Stimulated activated CD8-positive, alpha-beta memory T cell treated with anti-CD3 and anti-CD28 coated beads, Interleukin-4, amount 100 ng/mL, for 1 hour (primary cell): ENCODE data around the gene CYP27C1.

Experiments used
- DNase-seq, 2 donors: peaks; one replicate each; pipeline ENCODE4 v3.0.0-alpha.2; 2020; ENCODE audit warnings: low read depth in 2 of 2, low spot score in 1 of 2

CYP27C1 gene

GRCh38 chr2:127157651-127158485 is 62.2 kb downstream of the CYP27C1 start:
- DNase-seq = no peak

DNA sequence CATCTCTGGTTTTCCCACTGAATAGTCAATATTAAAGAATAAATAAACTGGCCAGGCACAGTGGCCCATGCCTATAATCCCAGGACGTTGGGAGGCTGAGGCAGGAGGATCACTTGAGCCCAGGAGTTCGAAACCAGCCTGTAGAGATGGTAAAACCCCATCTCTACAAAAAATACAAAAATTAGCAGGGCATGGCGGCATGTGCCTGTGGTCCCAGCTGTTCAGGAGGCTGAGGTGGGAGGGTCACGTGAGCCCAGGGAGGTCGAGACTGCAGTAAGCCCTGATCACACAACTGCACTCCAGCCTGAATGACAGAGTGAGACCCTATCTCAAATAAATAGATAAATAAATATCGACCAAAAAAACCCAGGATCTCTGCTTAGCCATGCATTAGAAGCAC is 63.0 kb downstream of the CYP27C1 start:
- DNase-seq = no peak

DNA sequence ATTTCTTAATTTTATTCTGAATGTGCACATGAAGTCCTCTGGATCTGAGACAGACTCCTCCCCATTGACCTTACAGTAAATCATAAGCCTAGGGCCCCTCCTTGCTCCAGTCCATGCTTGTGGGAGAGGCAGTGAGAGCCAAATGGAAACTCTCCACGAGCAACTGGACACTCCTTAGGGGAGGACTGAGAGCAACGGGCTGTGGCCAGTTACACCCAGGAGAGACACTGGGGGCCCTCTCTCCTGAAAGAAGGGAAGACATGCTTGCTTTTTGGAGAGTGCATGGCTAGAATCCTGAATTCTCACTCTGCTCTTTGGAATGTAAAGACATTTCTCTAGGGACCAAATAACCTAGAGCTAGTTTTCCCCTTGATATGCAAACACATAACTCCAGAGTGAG is 64.2 kb downstream of the CYP27C1 start:
- no peak for DNase-seq

GRCh38 chr2:127155028-127155581 is 65.0 kb downstream of the CYP27C1 start:
- DNase-seq = no peak

- DNase-seq = no peak
Observed at GRCh38 chr2:127154396-127154795, 65.7 kb downstream of the CYP27C1 start.

- no peak for DNase-seq
Observed at GRCh38 chr2:127153691-127154158, 66.4 kb downstream of the CYP27C1 start.

- no peak for DNase-seq
Observed at GRCh38 chr2:127150996-127151395, 69.1 kb downstream of the CYP27C1 start.

- DNase-seq = no peak
Observed at GRCh38 chr2:127149384-127149783, 70.7 kb downstream of the CYP27C1 start.

DNA sequence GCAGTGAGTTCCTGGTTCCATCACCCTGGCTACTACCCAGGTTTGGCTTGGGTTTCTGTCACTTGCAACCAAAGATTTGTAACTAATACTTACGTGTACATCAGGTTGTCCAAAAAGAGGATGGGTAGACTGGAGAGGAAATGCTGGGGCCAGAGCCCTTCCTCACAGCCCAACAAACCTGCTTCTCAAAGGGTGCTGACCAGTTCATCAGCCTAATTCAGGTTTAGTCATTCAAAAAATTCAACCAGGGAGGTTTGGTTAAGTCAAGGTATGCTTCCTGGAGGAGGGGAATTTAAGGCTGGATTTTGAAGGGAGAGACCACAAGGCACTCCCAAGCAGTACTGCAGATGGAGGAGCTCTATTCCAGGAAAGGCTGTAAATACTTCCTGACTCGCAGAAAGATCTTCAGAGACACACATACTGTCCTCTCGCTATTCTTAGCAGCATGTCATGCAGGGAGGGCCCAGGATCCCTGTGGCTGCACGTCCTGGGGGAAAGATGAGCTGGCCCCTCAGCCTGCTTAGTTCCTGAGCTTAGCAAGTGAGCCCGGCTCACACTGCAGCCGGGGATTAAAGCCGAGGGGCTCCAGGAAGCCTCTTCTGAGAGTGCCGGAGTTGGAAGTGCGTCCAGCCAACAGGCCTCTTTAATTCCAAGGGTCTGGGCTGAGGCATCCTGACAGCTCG is 73.1 kb downstream of the CYP27C1 start:
- no peak for DNase-seq

GRCh38 chr2:127146071-127146725 is 73.9 kb downstream of the CYP27C1 start:
- DNase-seq = no peak

DNA sequence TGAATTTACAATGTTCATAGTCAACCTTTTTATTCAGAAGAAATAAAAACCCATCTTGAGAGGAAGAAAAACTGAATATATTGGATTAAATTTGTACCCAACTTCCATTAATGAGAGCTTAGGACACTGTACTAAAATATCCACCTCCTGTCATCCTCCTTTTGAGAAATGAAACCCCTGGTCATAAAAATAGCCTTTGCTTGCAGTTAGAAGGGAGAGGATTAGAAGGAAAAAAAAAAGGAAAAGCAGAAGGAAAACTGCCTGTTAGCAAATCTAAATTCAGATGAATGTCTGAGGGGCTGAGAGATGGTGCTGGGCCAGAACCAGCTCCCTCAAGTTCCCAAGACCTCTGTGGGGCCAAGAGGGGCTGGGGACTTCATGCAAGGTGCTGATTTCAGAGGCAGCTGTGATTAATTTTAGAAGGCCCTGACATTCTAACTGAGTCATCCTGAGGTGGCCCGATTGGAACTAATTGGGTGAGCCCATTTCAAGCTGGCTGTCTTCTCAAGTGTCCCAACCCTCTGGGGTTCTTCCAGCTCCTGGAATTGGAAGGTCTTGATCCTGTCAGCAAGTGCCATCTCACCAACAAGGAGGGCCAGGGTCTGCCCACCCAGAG is 74.7 kb downstream of the CYP27C1 start:
- no peak for DNase-seq

DNA sequence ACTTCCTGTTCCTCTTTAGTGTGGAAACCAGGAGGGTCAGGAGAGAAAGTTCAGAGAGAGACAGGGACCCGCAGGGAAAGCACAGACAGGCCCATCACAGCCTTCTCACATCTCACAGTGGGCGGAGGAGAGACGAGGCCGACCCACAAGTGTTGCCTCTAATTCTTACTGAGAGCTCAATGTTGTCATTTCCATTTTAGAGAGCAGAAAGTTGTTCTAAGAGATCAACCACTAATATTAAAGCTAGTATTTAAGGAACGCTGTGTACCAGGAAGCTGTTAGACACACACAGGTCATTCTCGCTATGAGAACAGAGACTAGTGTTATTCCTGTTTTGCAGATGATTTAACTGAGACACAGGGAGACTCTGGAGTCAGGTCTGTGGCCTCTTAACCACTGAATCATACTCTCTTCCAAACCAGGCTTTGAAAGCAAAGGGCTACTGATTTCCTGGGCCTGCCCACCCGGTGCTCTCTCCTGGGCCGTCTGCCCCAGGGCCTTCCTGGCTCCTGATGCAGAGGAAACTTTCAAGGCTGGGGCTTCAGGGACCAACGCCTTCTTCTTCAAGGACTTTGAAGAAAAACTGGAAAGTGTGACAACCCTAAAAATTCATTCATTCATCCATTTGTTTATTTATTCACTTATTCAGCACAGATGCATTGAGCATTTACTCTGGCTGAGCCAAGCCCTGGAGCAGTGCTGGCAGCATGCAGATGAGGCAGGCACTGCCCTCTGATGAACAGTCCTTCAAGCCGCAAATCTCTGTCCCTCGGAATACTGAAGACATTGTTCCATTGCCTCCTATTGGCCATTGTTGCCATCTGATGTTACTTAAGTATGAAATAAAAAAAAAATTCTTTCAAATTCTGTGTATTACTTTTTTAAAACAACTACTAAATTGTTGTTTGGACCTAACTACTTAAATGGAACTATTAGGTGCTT is 76.0 kb downstream of the CYP27C1 start:
- DNase-seq = no peak

GRCh38 chr2:127142663-127143630 is 77.2 kb downstream of the CYP27C1 start:
- no peak for DNase-seq

GRCh38 chr2:127140538-127140937 is 79.6 kb downstream of the CYP27C1 start:
- no peak for DNase-seq

- DNase-seq = no peak
Observed at GRCh38 chr2:127139766-127140165, 80.3 kb downstream of the CYP27C1 start.

DNA sequence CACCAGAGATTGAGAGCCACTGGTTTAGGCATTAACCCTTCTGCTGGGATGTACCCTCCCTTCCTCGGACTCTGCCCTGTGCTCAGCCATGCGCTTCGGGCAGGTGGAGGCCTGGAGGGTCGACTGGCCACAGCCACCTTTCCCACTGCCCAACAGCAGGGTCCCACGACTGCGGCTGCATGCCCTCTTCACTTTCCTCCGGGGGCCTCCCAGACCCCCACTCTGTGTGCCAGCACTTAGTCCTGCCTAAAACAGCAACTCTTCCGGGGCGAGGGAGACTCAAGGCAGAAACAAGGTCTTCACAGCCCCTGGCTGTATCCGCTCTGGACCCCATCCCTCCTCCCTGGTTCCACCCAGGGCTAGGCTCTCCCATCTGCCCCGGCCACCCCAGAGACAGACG is 81.8 kb downstream of the CYP27C1 start:
- no peak for DNase-seq

DNA sequence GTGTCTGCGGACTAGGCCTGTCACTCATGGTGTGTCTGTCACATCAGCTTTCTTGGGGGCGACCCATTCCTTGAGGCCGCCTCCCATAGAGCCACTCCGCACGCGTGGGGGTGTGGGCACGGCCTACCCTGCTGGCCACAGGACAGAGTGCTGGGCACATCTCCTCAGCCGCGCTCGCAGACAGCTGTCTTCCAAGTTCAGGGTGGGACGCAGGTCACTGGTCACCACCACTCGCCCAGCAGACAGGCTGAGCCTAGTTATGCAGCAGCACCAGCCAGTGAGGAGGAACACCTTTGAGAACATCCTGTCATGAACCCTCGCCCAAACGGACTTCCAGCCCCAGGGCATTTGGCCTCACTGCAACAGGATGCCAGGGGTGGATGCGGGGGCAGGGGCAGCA is 82.4 kb downstream of the CYP27C1 start:
- no peak for DNase-seq

GRCh38 chr2:127137225-127137624 is 82.9 kb downstream of the CYP27C1 start:
- DNase-seq = no peak
